Measurements from ENCODE around the gene ENTPD5. TPM values are rescaled to one million over a fixed set of nuclear protein-coding genes. Genes with fewer than 3 reads are reported as not detected.
A peak's percentile ranks its signal among the peaks of the same experiment; 100 is the strongest.

Gene ENTPD5
- total RNA-seq, 1 experiment from 2014 or later, result 6.8 TPM

GRCh38 chr14:73998726-73999125, 20.4 kb downstream of the ENTPD5 start:
- Histone ChIP-seq H3K27ac (ENCODE audit: insufficient read length, low read depth, low read length) (no peak overlapping the region), H3K23me2 (ENCODE audit: insufficient read length, low read depth, low read length, poor library complexity, severe bottlenecking) (no peaks in the 10 kb centered on the region), H3K56ac (ENCODE audit: insufficient read length, low read depth, low read length) (no peak overlapping the region), H3K79me1 (ENCODE audit: insufficient read depth, low read depth, low read length, poor library complexity, severe bottlenecking) (no peaks in the 10 kb centered on the region), H4K8ac (replicated peaks; ENCODE audit: insufficient read length, low read depth, low read length) (no peak overlapping the region), H3K14ac (ENCODE audit: insufficient read depth, low read length) (no peak overlapping the region), H3K4ac (ENCODE audit: low read depth, low read length) (no peak overlapping the region), H2BK20ac (ENCODE audit: low read depth, low read length, poor library complexity, severe bottlenecking) (no peak overlapping the region), H2BK15ac (ENCODE audit: low read depth, low read length) (no peak overlapping the region), H4K91ac (ENCODE audit: insufficient read length, low read depth, low read length) (no peak overlapping the region), H2AK5ac (ENCODE audit: insufficient read length, low read length) (no peak overlapping the region), H3K79me2 (ENCODE audit: insufficient read depth, low read length) (no peaks in the 10 kb centered on the region), H3K27me3 (ENCODE audit: insufficient read depth, low read length) (no peaks in the 10 kb centered on the region), H3K4me1 (ENCODE audit: insufficient read depth, low read length) (no peaks in the 10 kb centered on the region), H2AFZ (ENCODE audit: low read length) (no peak overlapping the region), H4K5ac (ENCODE audit: insufficient read length, low read depth, low read length) (no peak overlapping the region), H2BK5ac (ENCODE audit: insufficient read length, low read length) (no peak overlapping the region), H2BK12ac (ENCODE audit: insufficient read length, low read depth, low read length) (no peak overlapping the region), H3T11ph (ENCODE audit: low read length) (no peak overlapping the region), H4K20me1 (ENCODE audit: control insufficient read depth, insufficient read depth, insufficient read length) (no peaks in the 10 kb centered on the region), H3K18ac (ENCODE audit: insufficient read length, low read depth, low read length) (no peak overlapping the region), H3K23ac (ENCODE audit: insufficient read length, low read depth, low read length) (no peak overlapping the region), H2BK120ac (ENCODE audit: low read depth, low read length, poor library complexity, severe bottlenecking) (no peak overlapping the region), H3K4me2 (ENCODE audit: insufficient read depth, insufficient read length, low read length) (no peak overlapping the region), H3K9ac (ENCODE audit: extremely low read depth, insufficient read length, low read length) (no peak overlapping the region), H3K9me3 (ENCODE audit: control insufficient read depth, low read depth, low read length) (no peaks in the 10 kb centered on the region)
- DNase-seq, result no peak
- TF ChIP-seq, protein P1, sequence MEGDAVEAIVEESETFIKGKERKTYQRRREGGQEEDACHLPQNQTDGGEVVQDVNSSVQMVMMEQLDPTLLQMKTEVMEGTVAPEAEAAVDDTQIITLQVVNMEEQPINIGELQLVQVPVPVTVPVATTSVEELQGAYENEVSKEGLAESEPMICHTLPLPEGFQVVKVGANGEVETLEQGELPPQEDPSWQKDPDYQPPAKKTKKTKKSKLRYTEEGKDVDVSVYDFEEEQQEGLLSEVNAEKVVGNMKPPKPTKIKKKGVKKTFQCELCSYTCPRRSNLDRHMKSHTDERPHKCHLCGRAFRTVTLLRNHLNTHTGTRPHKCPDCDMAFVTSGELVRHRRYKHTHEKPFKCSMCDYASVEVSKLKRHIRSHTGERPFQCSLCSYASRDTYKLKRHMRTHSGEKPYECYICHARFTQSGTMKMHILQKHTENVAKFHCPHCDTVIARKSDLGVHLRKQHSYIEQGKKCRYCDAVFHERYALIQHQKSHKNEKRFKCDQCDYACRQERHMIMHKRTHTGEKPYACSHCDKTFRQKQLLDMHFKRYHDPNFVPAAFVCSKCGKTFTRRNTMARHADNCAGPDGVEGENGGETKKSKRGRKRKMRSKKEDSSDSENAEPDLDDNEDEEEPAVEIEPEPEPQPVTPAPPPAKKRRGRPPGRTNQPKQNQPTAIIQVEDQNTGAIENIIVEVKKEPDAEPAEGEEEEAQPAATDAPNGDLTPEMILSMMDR (conservative IDR thresholded peaks at IDR 0.05), result no peak
- no peaks in the 10 kb centered on the region for H3K27me3 Mint-ChIP-seq (ENCODE audit: low read depth)
- H3K36me3 Mint-ChIP-seq (ENCODE audit: insufficient read depth in 1 of 3, low read depth in 3 of 3), result peaks cover 0 to 4% (median 0%) of the 10 kb centered on the region in 3 experiments; a peak in 3 of 7 replicates
- no peaks in the 10 kb centered on the region for H3K9me3 Mint-ChIP-seq
- no CpG with 5 or more reads among the region's 2 CpGs for WGBS (ENCODE audit: extremely low coverage, insufficient read length, low lambda C conversion rate)
- peak overlapping the region in 1 of 3 experiments; percentile 78; a peak in 2 of 7 replicates for H3K27ac Mint-ChIP-seq
- no peaks in the 10 kb centered on the region for H3K4me1 Mint-ChIP-seq
- no peak overlapping the region for H3K4me3 Mint-ChIP-seq
